Activated T-cell treated with anti-CD3 and anti-CD28 coated beads, Interleukin-2, amount 50 U/mL, for 48 hours (primary cell): ENCODE results near the gene FZR1.

Source experiments
- DNase-seq, 2 experiments: peaks; one replicate each; pipeline ENCODE4 v3.0.0-alpha.2; 2020

Gene FZR1

GRCh38 chr19:3505598-3506383 lies at the start of gene FZR1:
FZR1 (plus strand) TSS chr19:3506311; CDS start chr19:3522990, 16,679 bp downstream.
- DNase-seq = peak; percentile 100

GRCh38 chr19:3456925-3457527 lies 49.1 kb upstream of the FZR1 start:
- no peak for DNase-seq

- DNase-seq = no peak
Measured at GRCh38 chr19:3457528-3458228, 48.4 kb upstream of the FZR1 start.

GRCh38 chr19:3458229-3459088 lies 47.7 kb upstream of the FZR1 start:
- DNase-seq = no peak

GRCh38 chr19:3459089-3459881 lies 46.8 kb upstream of the FZR1 start:
- no peak for DNase-seq

- no peak for DNase-seq
Measured at GRCh38 chr19:3459965-3460582, 46.0 kb upstream of the FZR1 start.

GRCh38 chr19:3462991-3463713 lies 43.0 kb upstream of the FZR1 start:
- no peak for DNase-seq

- no peak for DNase-seq
Measured at GRCh38 chr19:3463714-3464586, 42.2 kb upstream of the FZR1 start.

GRCh38 chr19:3464587-3465235 lies 41.4 kb upstream of the FZR1 start:
- no peak for DNase-seq

- DNase-seq = no peak
Measured at GRCh38 chr19:3465552-3465951, 40.6 kb upstream of the FZR1 start.

- no peak for DNase-seq
Measured at GRCh38 chr19:3466635-3467034, 39.5 kb upstream of the FZR1 start.

GRCh38 chr19:3467437-3468198 lies 38.5 kb upstream of the FZR1 start:
- DNase-seq = no peak

- no peak for DNase-seq
Measured at GRCh38 chr19:3468211-3468610, 37.9 kb upstream of the FZR1 start.

- DNase-seq = no peak
Measured at GRCh38 chr19:3469638-3470499, 36.2 kb upstream of the FZR1 start.

- no peak for DNase-seq
Measured at GRCh38 chr19:3470500-3471128, 35.5 kb upstream of the FZR1 start.

GRCh38 chr19:3471954-3472655 lies 34.0 kb upstream of the FZR1 start:
- peak; percentile 61 to 63 for DNase-seq
